Trophoblast cell (in vitro differentiated cells and primary cell): ENCODE results near the gene SLC22A23.

Experiments
- DNase-seq, 2 donors: peaks; one replicate each; pipeline ENCODE4 v3.0.0-alpha.2; 2016
- H2AFZ ChIP-seq: 2 replicates; pipeline ENCODE4 v1.6.1; 2013; ENCODE audit warnings: low read length, moderate library complexity, mild to moderate bottlenecking; ENCODE audit not compliant: insufficient read depth, poor library complexity
- H2AK5ac ChIP-seq: 2 replicates; pipeline ENCODE4 v1.6.1; 2013; ENCODE audit warnings: mild to moderate bottlenecking, low read length
- H2BK120ac ChIP-seq: 2 replicates; pipeline ENCODE4 v1.6.1; 2013; ENCODE audit warnings: low read length, mild to moderate bottlenecking, moderate library complexity; ENCODE audit not compliant: insufficient read depth, poor library complexity
- H2BK12ac ChIP-seq: 2 replicates; pipeline ENCODE4 v1.6.1; 2013; ENCODE audit warnings: mild to moderate bottlenecking, low read length, moderate library complexity
- H2BK5ac ChIP-seq: 2 replicates; pipeline ENCODE4 v1.6.1; 2013; ENCODE audit warnings: low read length, low read depth, moderate library complexity, mild to moderate bottlenecking; ENCODE audit not compliant: poor library complexity
- H3K14ac ChIP-seq: 2 replicates; pipeline ENCODE4 v1.6.1; 2013; ENCODE audit warnings: mild to moderate bottlenecking, low read length
- H3K18ac ChIP-seq: 2 replicates; pipeline ENCODE4 v1.6.1; 2013; ENCODE audit warnings: mild to moderate bottlenecking, low read length
- H3K23ac ChIP-seq: 2 replicates; pipeline ENCODE4 v1.6.1; 2013; ENCODE audit warnings: low read length
- H3K27ac ChIP-seq: 2 replicates; pipeline ENCODE4 v1.5.1; 2013; ENCODE audit warnings: low read depth, mild to moderate bottlenecking, inconsistent platforms, low read length, moderate library complexity
- H3K27me3 ChIP-seq: 2 replicates; pipeline ENCODE4 v1.6.1; 2013; ENCODE audit warnings: inconsistent platforms, mild to moderate bottlenecking, low read length, moderate library complexity; ENCODE audit not compliant: insufficient read depth
- H3K36me3 ChIP-seq, 2 experiments: 1 replicate in 1 of 2; 2 replicates in 1 of 2; pipeline ENCODE4 v1.6.1; 2013; ENCODE audit warnings: low read length in 2 of 2, mild to moderate bottlenecking in 2 of 2, moderate library complexity in 1 of 2; ENCODE audit not compliant: insufficient read depth in 2 of 2, control insufficient read depth in 1 of 2
- H3K4ac ChIP-seq: 2 replicates; pipeline ENCODE4 v1.6.1; 2013; ENCODE audit warnings: low read depth, mild to moderate bottlenecking, low read length, moderate library complexity
- H3K4me1 ChIP-seq, 2 experiments: 1 replicate in 1 of 2; 2 replicates in 1 of 2; pipeline ENCODE4 v1.6.1; 2013; ENCODE audit warnings: low read length in 2 of 2, mild to moderate bottlenecking in 2 of 2, moderate library complexity in 1 of 2; ENCODE audit not compliant: insufficient read depth in 2 of 2, control insufficient read depth in 1 of 2
- H3K4me2 ChIP-seq: 2 replicates; pipeline ENCODE4 v1.6.1; 2013; ENCODE audit warnings: inconsistent platforms, mild to moderate bottlenecking, low read length, moderate library complexity
- H3K4me3 ChIP-seq: 2 replicates; pipeline ENCODE4 v1.5.1; 2013; ENCODE audit warnings: mild to moderate bottlenecking, low read depth, low read length, inconsistent platforms
- H3K79me1 ChIP-seq: one replicate; pipeline ENCODE4 v1.6.1; 2013; ENCODE audit warnings: low read length
- H3K79me2 ChIP-seq: 2 replicates; pipeline ENCODE4 v1.6.1; 2013; ENCODE audit warnings: low read length, mild to moderate bottlenecking; ENCODE audit not compliant: control insufficient read depth, insufficient read depth, poor library complexity
- H3K9ac ChIP-seq: 2 replicates; pipeline ENCODE4 v1.6.1; 2013; ENCODE audit warnings: mild to moderate bottlenecking, low read length
- H3K9me3 ChIP-seq: 2 replicates; pipeline ENCODE4 v1.6.1; 2013; ENCODE audit warnings: low read depth, mild to moderate bottlenecking, control low read depth, inconsistent platforms, low read length; ENCODE audit not compliant: insufficient read depth
- H4K12ac ChIP-seq: 2 replicates; pipeline ENCODE4 v1.6.1; 2013; ENCODE audit warnings: low read depth, mild to moderate bottlenecking, low read length, moderate library complexity
- H4K8ac ChIP-seq: 2 replicates; pipeline ENCODE4 v1.6.1; 2013; ENCODE audit warnings: low read depth, mild to moderate bottlenecking, low read length, moderate library complexity
- H4K91ac ChIP-seq: one replicate; pipeline ENCODE4 v1.6.1; 2013; ENCODE audit warnings: low read depth, mild to moderate bottlenecking, low read length, moderate library complexity
- WGBS: extraction: QIAGEN DNeasy Blood & Tissue Kit; methylation state at CpG from one replicate; pipeline ENCODE4 v1.1.7; 2013; ENCODE audit warnings: missing lambda C conversion rate; ENCODE audit not compliant: insufficient read length, insufficient coverage; ENCODE audit errors: extremely low coverage; 5-methylcytosine and 5-hydroxymethylcytosine counted together

The SLC22A23 gene

GRCh38 chr6:3403238-3404173 is 53.3 kb downstream of the SLC22A23 start:
- Histone ChIP-seq H2BK5ac (no peak overlapping the region), H3K23ac (no peak overlapping the region), H3K4me2 (no peak overlapping the region), H2AK5ac (no peak overlapping the region), H2BK120ac (no peak overlapping the region), H2BK12ac (no peak overlapping the region), H3K14ac (no peak overlapping the region), H4K8ac (no peak overlapping the region), H2AFZ (no peak overlapping the region), H3K79me1 (peaks cover 12% of the 10 kb centered on the region), H3K9me3 (no peaks in the 10 kb centered on the region), H3K79me2 (no peaks in the 10 kb centered on the region), H3K27ac (peak overlapping the region; percentile 28), H3K36me3 (peaks cover 1 to 3% of the 10 kb centered on the region in 2 experiments), H3K4ac (no peak overlapping the region), H4K12ac (no peak overlapping the region), H4K91ac (no peak overlapping the region), H3K9ac (no peak overlapping the region), H3K4me1 (peaks cover 17 to 26% of the 10 kb centered on the region in 2 experiments), H3K27me3 (no peaks in the 10 kb centered on the region), H3K4me3 (no peak overlapping the region), H3K18ac (no peak overlapping the region)
- no CpG with 5 or more reads among the region's 13 CpGs for WGBS
- DNase-seq: no peak

GRCh38 chr6:3402310-3403237 is 54.3 kb downstream of the SLC22A23 start:
- no CpG with 5 or more reads among the region's 6 CpGs for WGBS
- no peaks in the 10 kb centered on the region for H3K27me3 ChIP-seq
- no peak overlapping the region for H3K9ac ChIP-seq
- peaks cover 10% of the 10 kb centered on the region for H3K79me1 ChIP-seq
- H3K9me3 ChIP-seq: no peaks in the 10 kb centered on the region
- H3K79me2 ChIP-seq: no peaks in the 10 kb centered on the region
- H3K4me1 ChIP-seq: peaks cover 14 to 23% of the 10 kb centered on the region in 2 experiments
- H3K27ac ChIP-seq: peak overlapping the region; percentile 15
- peak overlapping the region; percentile 35 for H3K4ac ChIP-seq
- peak overlapping the region; percentile 21 for H2AK5ac ChIP-seq
- peak overlapping the region; percentile 5 for H3K14ac ChIP-seq
- H3K4me3 ChIP-seq: no peak overlapping the region
- H2BK12ac ChIP-seq: peak overlapping the region; percentile 39
- H4K8ac ChIP-seq: no peak overlapping the region
- H3K4me2 ChIP-seq: no peak overlapping the region
- H3K23ac ChIP-seq: no peak overlapping the region
- no peak for DNase-seq
- H2BK120ac ChIP-seq: peak overlapping the region; percentile 3
- no peak overlapping the region for H4K12ac ChIP-seq
- no peak overlapping the region for H2AFZ ChIP-seq
- H2BK5ac ChIP-seq: no peak overlapping the region
- H3K36me3 ChIP-seq: peaks cover 3% of the 10 kb centered on the region in 2 experiments
- H4K91ac ChIP-seq: peak overlapping the region; percentile 59
- peak overlapping the region; percentile 44 for H3K18ac ChIP-seq

DNA sequence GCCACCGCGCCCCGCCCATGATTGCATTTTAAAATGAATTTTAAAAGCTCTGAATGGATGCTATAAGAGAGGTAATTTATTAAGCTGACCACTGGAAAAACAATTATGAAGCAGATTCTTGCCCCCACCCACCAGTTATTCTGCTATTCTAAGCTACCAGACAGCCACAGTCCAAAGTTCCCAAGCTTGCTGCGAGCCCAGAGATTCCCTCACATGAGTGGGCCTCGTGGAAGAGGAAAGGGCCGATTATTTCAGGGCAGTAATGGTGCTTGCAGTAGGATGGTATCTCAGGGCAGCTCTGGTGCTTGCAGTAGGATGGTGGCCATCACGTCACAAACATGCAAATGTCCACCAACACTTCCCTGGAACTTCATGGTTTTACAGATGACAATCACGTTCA is 56.7 kb downstream of the SLC22A23 start:
- no CpG with 5 or more reads among the region's 8 CpGs for WGBS

More for the DNA sequence above, 56.7 kb downstream of the SLC22A23 start:
- H3K4ac ChIP-seq: no peak overlapping the region
- H4K8ac ChIP-seq: no peak overlapping the region
- no peak overlapping the region for H4K91ac ChIP-seq
- no peaks in the 10 kb centered on the region for H3K79me2 ChIP-seq
- H3K23ac ChIP-seq: no peak overlapping the region
- H3K4me2 ChIP-seq: no peak overlapping the region
- H3K79me1 ChIP-seq: peaks cover 10% of the 10 kb centered on the region
- H3K4me3 ChIP-seq: no peak overlapping the region
- H2BK12ac ChIP-seq: no peak overlapping the region
- no peak overlapping the region for H3K18ac ChIP-seq
- H3K9ac ChIP-seq: no peak overlapping the region
- no peak overlapping the region for H2BK5ac ChIP-seq
- H3K14ac ChIP-seq: no peak overlapping the region
- H2BK120ac ChIP-seq: no peak overlapping the region
- no peak for DNase-seq
- H3K4me1 ChIP-seq: peaks cover 12 to 18% of the 10 kb centered on the region in 2 experiments
- H3K9me3 ChIP-seq: no peaks in the 10 kb centered on the region
- H2AFZ ChIP-seq: no peak overlapping the region
- H4K12ac ChIP-seq: no peak overlapping the region
- H2AK5ac ChIP-seq: no peak overlapping the region
- H3K36me3 ChIP-seq: peaks cover 3% of the 10 kb centered on the region in 2 experiments
- no peak overlapping the region for H3K27ac ChIP-seq
- H3K27me3 ChIP-seq: no peaks in the 10 kb centered on the region
